K562 (cell line): ENCODE data around the gene GTSE1. TPM values are rescaled to one million over a fixed set of nuclear protein-coding genes. Genes with fewer than 3 reads are reported as not detected.

ENCODE experiments used
- ATAC-seq: fragments of 200-7000 bp; cut with Tn5 transposase; 3 replicates; pipeline ENCODE4 v1.9.1; 2020; ENCODE audit warnings: moderate library complexity
- BruUV-seq: library from RNA; stranded (reverse); fragments of 400-500 nt; replicated peaks from 2 replicates; lab custom pipeline; 2021; lab: Mats Ljungman, UMichigan
- CTCF ChIA-PET: fragments of 300-600 bp; formaldehyde crosslinking; extraction: SDS; loops from one replicate; lab custom pipeline; 2021; ENCODE audit warnings: low intra/inter-chr PET ratio; lab: Yijun Ruan, JAX
- POLR2A ChIA-PET: fragments of 300-600, 350-650 bp; sonication (Branson Sonifier 250); formaldehyde crosslinking; extraction: SDS; loops from one replicate; lab custom pipeline; 2021; ENCODE audit warnings: antibody characterized with exemption, inconsistent platforms; lab: Yijun Ruan, JAX
- DNase-seq, 4 experiments: peaks; one replicate each; pipeline versions ENCODE4 v3.0.0 to v3.0.0-alpha.2; 2011 to 2018; ENCODE audit warnings: low spot score in 3 of 4, mixed read lengths in 3 of 4; ENCODE audit errors: extremely low read depth in 1 of 4
- FAIRE-seq: peaks from 2 replicates; lab custom pipeline; 2011; peaks lifted over from hg19 to GRCh38; lab: Jason Lieb, UNC
- H2AFZ ChIP-seq: 2 replicates; pipeline ENCODE4 v1.6.0; 2011; ENCODE audit warnings: low read depth, low read length, control low read depth, inconsistent platforms
- H3K27ac ChIP-seq: fragments of 200-600 bp; 3 replicates; pipeline ENCODE4 v1.8.0; 2011; ENCODE audit warnings: low read depth, mild to moderate bottlenecking, control low read depth, inconsistent platforms, low read length, moderate library complexity, mixed read lengths; ENCODE audit errors: extremely low read depth
- H3K27me3 ChIP-seq, 2 experiments: fragments of 300-600 bp in 1 of 2; 2 replicates in 1 of 2; 3 replicates in 1 of 2; pipeline versions ENCODE4 v1.6.0 to v1.8.0; 2011; ENCODE audit warnings: inconsistent platforms in 2 of 2, low read length in 2 of 2, mild to moderate bottlenecking in 1 of 2, mixed read lengths in 1 of 2, moderate library complexity in 1 of 2; ENCODE audit not compliant: control insufficient read depth in 2 of 2, insufficient read depth in 2 of 2
- H3K36me3 ChIP-seq: fragments of 300-600 bp; 3 replicates; pipeline ENCODE4 v1.8.0; 2011; ENCODE audit warnings: mild to moderate bottlenecking, low read length, inconsistent platforms; ENCODE audit not compliant: control insufficient read depth, insufficient read depth
- H3K4me1 ChIP-seq, 2 experiments: fragments of 200-600 bp in 1 of 2; replicated peaks in 1 of 2; 2 replicates in 1 of 2; 3 replicates in 1 of 2; pipeline versions ENCODE4 v1.5.1 to v1.8.0; 2011; ENCODE audit warnings: inconsistent platforms in 2 of 2, low read length in 2 of 2, mild to moderate bottlenecking in 1 of 2, mixed read lengths in 1 of 2, moderate library complexity in 1 of 2; ENCODE audit not compliant: control insufficient read depth in 2 of 2, insufficient read depth in 2 of 2
- H3K4me2 ChIP-seq: 2 replicates; pipeline ENCODE4 v1.6.1; 2011; ENCODE audit warnings: low read length, control low read depth, inconsistent platforms, mixed read lengths; ENCODE audit not compliant: insufficient read depth
- H3K4me3 ChIP-seq: fragments of 200-600 bp; sonication (generic), shearing (Covaris generic); 2 replicates; pipeline ENCODE4 v1.5.1; 2016; ENCODE audit warnings: control low read depth, inconsistent platforms
- H3K79me2 ChIP-seq: fragments of 200-600 bp; 3 replicates; pipeline ENCODE4 v1.8.0; 2011; ENCODE audit warnings: low read length, inconsistent platforms; ENCODE audit not compliant: control insufficient read depth, insufficient read depth
- H3K9ac ChIP-seq, 2 experiments: 2 replicates each; pipeline versions ENCODE4 v1.6.0 to v1.6.1; 2011; ENCODE audit warnings: low read depth in 2 of 2, low read length in 2 of 2, control low read depth in 1 of 2, inconsistent platforms in 1 of 2, mild to moderate bottlenecking in 1 of 2, mixed read lengths in 1 of 2; ENCODE audit not compliant: insufficient read depth in 1 of 2
- H3K9me1 ChIP-seq: one replicate; pipeline ENCODE4 v1.6.0; 2011; ENCODE audit warnings: inconsistent platforms, mild to moderate bottlenecking, low read length, moderate library complexity; ENCODE audit not compliant: control insufficient read depth, insufficient read depth
- H3K9me3 ChIP-seq: replicated peaks from 2 replicates; pipeline ENCODE4 v1.5.1; 2011; ENCODE audit warnings: low read depth, low read length, inconsistent platforms; ENCODE audit not compliant: control insufficient read depth, insufficient read depth
- H4K20me1 ChIP-seq: replicated peaks from 2 replicates; pipeline ENCODE4 v1.6.1; 2011; ENCODE audit warnings: low read length, inconsistent platforms, mixed read lengths; ENCODE audit not compliant: control insufficient read depth, insufficient read depth
- BACH1 ChIP-seq: fragments of 200-800 bp; sonication (Bioruptor generic); IDR thresholded peaks from 2 replicates; pipeline ENCODE4 v1.6.1; 2016; ENCODE audit warnings: missing genetic modification characterization, missing compliant biosample characterization
- GTF2A2 ChIP-seq: IDR thresholded peaks from 2 replicates; pipeline ENCODE4 v1.6.1; 2016; ENCODE audit warnings: mild to moderate bottlenecking, missing genetic modification characterization, missing compliant biosample characterization
- MED1 ChIP-seq: sonication (generic); formaldehyde crosslinking; IDR thresholded peaks from 2 replicates; pipeline ENCODE4 v1.8.1; 2023; ENCODE audit warnings: missing genetic modification reagents, borderline replicate concordance
- PHTF2 ChIP-seq: fragments of 250-450 bp; sonication (Bioruptor Pico); IDR thresholded peaks from 2 replicates; pipeline ENCODE4 v1.5.0; 2021; ENCODE audit warnings: mild to moderate bottlenecking
- PML ChIP-seq: IDR thresholded peaks from 2 replicates; pipeline ENCODE4 v1.6.1; 2012; ENCODE audit warnings: low read length, inconsistent platforms
- SUPT5H ChIP-seq: fragments of 450-650 bp; IDR thresholded peaks from 2 replicates; pipeline ENCODE4 v1.6.1; 2016
- ZBTB1 ChIP-seq: sonication (generic); formaldehyde crosslinking; IDR thresholded peaks from 2 replicates; pipeline ENCODE4 v1.8.1; 2023; ENCODE audit warnings: missing genetic modification reagents, low read depth, mild to moderate bottlenecking, borderline replicate concordance
- ZNF124 ChIP-seq: sonication (generic); formaldehyde crosslinking; IDR thresholded peaks from 2 replicates; pipeline ENCODE4 v1.8.1; 2022; ENCODE audit warnings: missing genetic modification reagents
- ZNF668 ChIP-seq: fragments of 250-450 bp; sonication (Bioruptor Pico); IDR thresholded peaks from 2 replicates; pipeline ENCODE4 v1.8.0; 2022; ENCODE audit warnings: mild to moderate bottlenecking, inconsistent platforms
- WGBS: fragments of 100-300 bp; shearing (Covaris generic); methylation state at CpG from one replicate; pipeline ENCODE4 v1.1.6; 2016; ENCODE audit warnings: low coverage, mixed read lengths; ENCODE audit not compliant: insufficient coverage; ENCODE audit errors: missing lambda C conversion rate; 5-methylcytosine and 5-hydroxymethylcytosine counted together
- in situ Hi-C: fragments of 300-500 bp; cut with MboI; formaldehyde crosslinking; loops from 4 replicates; pipeline ENCODE4 v1.15.0; 2018; ENCODE audit warnings: inconsistent platforms, mixed read lengths
- intact Hi-C: fragments of 100-400 bp; cut with micrococcal nuclease; formaldehyde crosslinking; loops from 2 replicates; pipeline ENCODE4 v1.14.2; 2022
- polyA plus RNA-seq, 8 experiments: library from polyadenylated mRNA; depleted of rRNA in 4 of 8; stranded (reverse) in 5 of 8; unstranded in 3 of 8; fragments of >200 nt; fragmentation: Nextera tagmentation in 2 of 8; fragmentation: Illumina TruSeq in 1 of 8; extraction: Ambion mirVana in 2 of 8; extraction: Trizol in 1 of 8; gene quantifications; 2 replicates each; pipeline versions ENCODE4 v1.2.1 to v1.2.3, GENCODE V29; 2011 to 2014; ENCODE audit warnings: inconsistent platforms in 1 of 8, missing spikeins in 1 of 8
- total RNA-seq, 7 experiments: library from RNA; depleted of rRNA in 6 of 7; stranded (reverse); fragments of >200 nt in 6 of 7; fragmentation: Illumina TruSeq in 2 of 7; extraction: Trizol in 2 of 7; gene quantifications; 2 replicates each; pipeline versions ENCODE4 v1.2.1 to v1.2.3, GENCODE V29; 2011 to 2021; ENCODE audit warnings: low replicate concordance in 1 of 7
- TF ChIP-seq, protein P1 (sequence below): fragments of 250-450 bp; sonication (Bioruptor Pico); IDR thresholded peaks from 2 replicates; pipeline ENCODE4 v1.4.0; 2020; ENCODE audit warnings: mild to moderate bottlenecking, moderate library complexity, borderline replicate concordance
- TF ChIP-seq, protein P2 (sequence below): fragments of 450-650 bp; formaldehyde crosslinking; IDR thresholded peaks from 2 replicates; pipeline ENCODE4 v1.4.0; 2020; ENCODE audit warnings: mild to moderate bottlenecking, moderate library complexity

Gene GTSE1
- total and polyA plus RNA-seq, 9 of the 15 experiments (the other 6 are each of a cell fraction or from before 2014, with no cell fraction given), result 2.5 to 22.5 (median 12.9) TPM

DNA sequence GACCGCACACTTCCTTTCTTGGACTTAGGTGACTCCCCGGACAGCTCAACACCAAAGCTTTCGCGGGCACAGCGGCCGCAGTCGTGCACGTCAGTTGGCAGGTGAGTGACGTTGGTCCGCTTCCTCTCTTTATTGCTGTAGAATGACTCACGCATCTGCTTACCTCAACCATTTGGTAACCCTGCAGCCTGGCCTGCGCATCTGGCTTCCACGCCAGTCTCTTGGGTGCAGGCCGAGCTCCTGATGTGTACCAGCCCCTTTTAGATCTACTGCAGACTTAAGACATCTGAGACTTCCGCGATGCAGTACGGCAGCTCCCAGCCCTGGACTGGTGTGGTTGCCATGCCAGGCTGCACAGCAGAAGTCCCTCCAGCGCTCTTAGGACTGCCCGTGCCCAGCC is 26.5 kb downstream of the GTSE1 start:
- ChIA-PET CTCF (no interaction called here), POLR2A (interaction anchor here (1.0 to 1.4 kb wide), 2 partner anchors 10 to 12 kb away, joined by 3 read pairs; no protein-coding TSS in a partner anchor)
- FAIRE-seq (no peak), ATAC-seq (no peak), DNase-seq (no peak)
- in situ Hi-C loops (loop anchor here (25.0 kb wide), 1 partner anchor 311 kb away; no protein-coding TSS in a partner anchor), intact Hi-C loops (no loop called here)
- Histone ChIP-seq H3K79me2 (no peaks in the 10 kb centered on the region), H3K27me3 (no peaks in the 10 kb centered on the region), H3K4me1 (no peaks in the 10 kb centered on the region), H3K9me1 (no peaks in the 10 kb centered on the region), H3K36me3 (peaks cover 52% of the 10 kb centered on the region; the same call in 2 of the 3 replicates), H3K27ac (no peak overlapping the region), H3K9me3 (no peaks in the 10 kb centered on the region), H2AFZ (no peak overlapping the region), H3K4me2 (no peak overlapping the region), H3K9ac (no peak overlapping the region), H4K20me1 (no peaks in the 10 kb centered on the region), H3K4me3 (no peak overlapping the region)
- 97% methylated on average over 5 of the region's 19 CpGs for WGBS
- BruUV-seq, result no TSS peak
- no peak for TF ChIP-seq PML
- no peak for TF ChIP-seq ZBTB1
- TF ChIP-seq, protein P1, sequence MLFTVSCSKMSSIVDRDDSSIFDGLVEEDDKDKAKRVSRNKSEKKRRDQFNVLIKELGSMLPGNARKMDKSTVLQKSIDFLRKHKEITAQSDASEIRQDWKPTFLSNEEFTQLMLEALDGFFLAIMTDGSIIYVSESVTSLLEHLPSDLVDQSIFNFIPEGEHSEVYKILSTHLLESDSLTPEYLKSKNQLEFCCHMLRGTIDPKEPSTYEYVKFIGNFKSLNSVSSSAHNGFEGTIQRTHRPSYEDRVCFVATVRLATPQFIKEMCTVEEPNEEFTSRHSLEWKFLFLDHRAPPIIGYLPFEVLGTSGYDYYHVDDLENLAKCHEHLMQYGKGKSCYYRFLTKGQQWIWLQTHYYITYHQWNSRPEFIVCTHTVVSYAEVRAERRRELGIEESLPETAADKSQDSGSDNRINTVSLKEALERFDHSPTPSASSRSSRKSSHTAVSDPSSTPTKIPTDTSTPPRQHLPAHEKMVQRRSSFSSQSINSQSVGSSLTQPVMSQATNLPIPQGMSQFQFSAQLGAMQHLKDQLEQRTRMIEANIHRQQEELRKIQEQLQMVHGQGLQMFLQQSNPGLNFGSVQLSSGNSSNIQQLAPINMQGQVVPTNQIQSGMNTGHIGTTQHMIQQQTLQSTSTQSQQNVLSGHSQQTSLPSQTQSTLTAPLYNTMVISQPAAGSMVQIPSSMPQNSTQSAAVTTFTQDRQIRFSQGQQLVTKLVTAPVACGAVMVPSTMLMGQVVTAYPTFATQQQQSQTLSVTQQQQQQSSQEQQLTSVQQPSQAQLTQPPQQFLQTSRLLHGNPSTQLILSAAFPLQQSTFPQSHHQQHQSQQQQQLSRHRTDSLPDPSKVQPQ (CRISPR knock-in tag), result no peak
- no peak for TF ChIP-seq ZNF124
- no peak for TF ChIP-seq BACH1 (tag)
- TF ChIP-seq SUPT5H, result no peak
- no peak for TF ChIP-seq MED1 (CRISPR knock-in tag)
- TF ChIP-seq, protein P2, sequence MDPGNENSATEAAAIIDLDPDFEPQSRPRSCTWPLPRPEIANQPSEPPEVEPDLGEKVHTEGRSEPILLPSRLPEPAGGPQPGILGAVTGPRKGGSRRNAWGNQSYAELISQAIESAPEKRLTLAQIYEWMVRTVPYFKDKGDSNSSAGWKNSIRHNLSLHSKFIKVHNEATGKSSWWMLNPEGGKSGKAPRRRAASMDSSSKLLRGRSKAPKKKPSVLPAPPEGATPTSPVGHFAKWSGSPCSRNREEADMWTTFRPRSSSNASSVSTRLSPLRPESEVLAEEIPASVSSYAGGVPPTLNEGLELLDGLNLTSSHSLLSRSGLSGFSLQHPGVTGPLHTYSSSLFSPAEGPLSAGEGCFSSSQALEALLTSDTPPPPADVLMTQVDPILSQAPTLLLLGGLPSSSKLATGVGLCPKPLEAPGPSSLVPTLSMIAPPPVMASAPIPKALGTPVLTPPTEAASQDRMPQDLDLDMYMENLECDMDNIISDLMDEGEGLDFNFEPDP, result no peak
- TF ChIP-seq GTF2A2 (tag), result no peak
- no peak for TF ChIP-seq ZNF668 (CRISPR knock-in tag)
- TF ChIP-seq PHTF2 (CRISPR knock-in tag), result no peak
